IPS-20b (cell line): Measurements from ENCODE around the gene ZSCAN26.
"Not testable (repeated sequence)": the region's sequence is repeated elsewhere in the genome, so short reads cannot be mapped to it uniquely, and the experiment has no call there.

Source experiments
- H3K27ac ChIP-seq: one replicate; pipeline ENCODE4 v1.5.1; 2013; ENCODE audit warnings: low read length
- H3K27me3 ChIP-seq: 2 replicates; pipeline ENCODE4 v1.6.1; 2013; ENCODE audit warnings: mild to moderate bottlenecking, low read length, inconsistent platforms; ENCODE audit not compliant: insufficient read depth
- H3K36me3 ChIP-seq: 2 replicates; pipeline ENCODE4 v1.6.1; 2013; ENCODE audit warnings: low read depth, mild to moderate bottlenecking, inconsistent platforms, low read length, moderate library complexity; ENCODE audit not compliant: insufficient read depth
- H3K4me1 ChIP-seq: 2 replicates; pipeline ENCODE4 v1.6.1; 2013; ENCODE audit warnings: mild to moderate bottlenecking, control low read depth, inconsistent platforms, low read length, moderate library complexity; ENCODE audit not compliant: insufficient read depth
- H3K4me3 ChIP-seq: 2 replicates; pipeline ENCODE4 v1.5.1; 2013; ENCODE audit warnings: mild to moderate bottlenecking, low read length, inconsistent platforms
- H3K9ac ChIP-seq: 2 replicates; pipeline ENCODE4 v1.6.1; 2013; ENCODE audit warnings: low read depth, mild to moderate bottlenecking, inconsistent platforms, low read length, moderate library complexity
- H3K9me3 ChIP-seq: 2 replicates; pipeline ENCODE4 v1.6.1; 2013; ENCODE audit warnings: mild to moderate bottlenecking, low read depth, low read length, inconsistent platforms; ENCODE audit not compliant: insufficient read depth

The ZSCAN26 gene

GRCh38 chr6:28295326-28295725 is 28.4 kb downstream of the ZSCAN26 start:
- Histone ChIP-seq H3K36me3 (peaks cover 27% of the 10 kb centered on the region), H3K9me3 (no peaks in the 10 kb centered on the region), H3K27ac (no peak overlapping the region), H3K4me1 (no peaks in the 10 kb centered on the region), H3K9ac (no peak overlapping the region), H3K27me3 (no peaks in the 10 kb centered on the region), H3K4me3 (no peak overlapping the region)

GRCh38 chr6:28296520-28297060 is 29.6 kb downstream of the ZSCAN26 start:
- Histone ChIP-seq H3K36me3 (peaks cover 34% of the 10 kb centered on the region), H3K27me3 (no peaks in the 10 kb centered on the region), H3K27ac (no peak overlapping the region), H3K9me3 (no peaks in the 10 kb centered on the region), H3K9ac (no peak overlapping the region), H3K4me1 (no peaks in the 10 kb centered on the region), H3K4me3 (no peak overlapping the region)

DNA sequence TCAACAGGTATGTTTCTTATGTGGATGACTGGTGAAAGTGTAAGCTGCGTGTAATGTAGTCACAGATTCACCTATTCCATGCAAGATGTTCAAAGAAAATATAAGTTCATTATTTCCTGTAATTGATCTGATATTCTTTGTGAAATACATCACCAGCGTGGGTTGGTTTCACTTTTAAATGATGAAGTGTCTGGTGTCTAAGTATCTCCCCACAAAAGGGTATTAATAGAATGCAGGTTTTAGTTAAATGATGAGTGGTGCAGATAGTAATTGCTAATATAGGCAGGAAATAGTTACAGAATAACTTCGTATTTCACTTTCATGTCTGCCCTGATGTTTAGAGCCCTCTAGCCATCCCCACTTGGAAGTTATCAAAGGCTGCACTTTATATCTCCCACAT is 36.6 kb downstream of the ZSCAN26 start:
- no peaks in the 10 kb centered on the region for H3K4me1 ChIP-seq

GRCh38 chr6:28306363-28306762 is 39.4 kb downstream of the ZSCAN26 start:
- not testable (repeated sequence) for H3K4me1 ChIP-seq, H3K36me3 ChIP-seq, H3K9me3 ChIP-seq, H3K27me3 ChIP-seq, H3K9ac ChIP-seq, H3K4me3 ChIP-seq, H3K27ac ChIP-seq

More for the DNA sequence above, 36.6 kb downstream of the ZSCAN26 start:
- Histone ChIP-seq H3K27ac (no peak overlapping the region), H3K9me3 (no peaks in the 10 kb centered on the region), H3K4me3 (no peak overlapping the region), H3K27me3 (no peaks in the 10 kb centered on the region), H3K36me3 (peaks cover 17% of the 10 kb centered on the region), H3K9ac (no peak overlapping the region)

DNA sequence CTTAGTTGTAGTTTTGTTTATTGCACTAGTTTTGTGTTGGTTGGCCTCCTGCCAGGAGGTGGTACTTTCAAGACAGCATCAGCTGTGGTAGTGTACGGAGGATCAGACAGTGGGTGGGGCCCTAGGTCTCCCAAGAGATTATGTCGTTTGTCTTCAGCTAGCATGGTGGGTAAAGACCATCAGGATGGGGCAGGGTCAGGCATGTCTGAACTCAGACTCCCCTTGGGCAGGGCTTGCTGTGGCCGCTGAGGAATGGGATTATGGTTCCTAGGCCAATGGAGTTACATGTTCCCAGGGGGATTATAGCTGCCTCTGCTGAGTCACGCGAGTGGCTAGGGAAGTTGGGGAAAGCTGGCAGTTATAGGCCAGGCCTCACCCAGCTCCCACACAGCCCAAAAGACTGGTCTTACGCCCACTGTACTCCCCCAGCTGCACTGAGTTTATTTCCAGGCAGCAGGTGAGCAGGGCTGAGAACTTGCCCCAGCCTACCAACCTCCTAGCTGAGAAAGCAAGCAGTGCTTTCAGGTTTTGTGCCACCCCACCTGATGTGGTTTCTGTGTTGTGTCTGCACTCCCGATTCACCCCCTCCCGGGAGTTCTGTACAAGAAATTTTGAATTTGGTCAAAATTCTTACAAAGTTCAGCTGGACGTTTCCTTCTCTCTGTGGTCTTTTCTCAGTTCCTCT is 44.3 kb downstream of the ZSCAN26 start:
- H3K27ac ChIP-seq = no peak overlapping the region
- no peaks in the 10 kb centered on the region for H3K27me3 ChIP-seq

GRCh38 chr6:28312939-28313338 is 46.0 kb downstream of the ZSCAN26 start:
- Histone ChIP-seq H3K9ac (no peak overlapping the region), H3K9me3 (no peaks in the 10 kb centered on the region), H3K4me1 (0 out of 2 replicates have a peak, but pooled peaks cover 5% of the 10 kb centered on the region), H3K4me3 (no peak overlapping the region), H3K27ac (no peak overlapping the region), H3K27me3 (no peaks in the 10 kb centered on the region), H3K36me3 (no peaks in the 10 kb centered on the region)

More for the DNA sequence above, 44.3 kb downstream of the ZSCAN26 start:
- H3K36me3 ChIP-seq = no peaks in the 10 kb centered on the region
- H3K9me3 ChIP-seq = no peaks in the 10 kb centered on the region
- no peak overlapping the region for H3K4me3 ChIP-seq
- H3K4me1 ChIP-seq = 0 out of 2 replicates have a peak, but pooled peaks cover 5% of the 10 kb centered on the region
- no peak overlapping the region for H3K9ac ChIP-seq

DNA sequence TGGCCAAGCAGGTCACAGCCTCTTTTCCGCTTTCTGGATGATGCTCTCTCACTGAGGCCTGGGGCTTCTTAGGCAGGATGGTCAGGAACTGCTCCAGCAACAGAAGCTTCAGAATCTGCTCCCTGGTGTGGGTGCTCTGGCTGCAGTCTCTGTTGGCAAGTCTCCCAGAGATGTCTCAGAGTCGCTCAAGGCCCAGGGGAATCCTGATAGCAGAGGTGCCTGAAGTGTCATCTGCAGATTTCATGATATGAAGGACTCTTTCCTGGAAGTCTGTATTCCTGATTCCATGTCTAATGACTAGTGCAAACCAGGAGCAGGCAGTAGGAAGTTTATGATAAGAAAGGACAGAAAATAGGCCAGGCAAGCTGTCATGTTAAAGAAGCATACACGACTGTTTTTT is 48.7 kb downstream of the ZSCAN26 start:
- no peaks in the 10 kb centered on the region for H3K27me3 ChIP-seq
- H3K27ac ChIP-seq = no peak overlapping the region
- no peaks in the 10 kb centered on the region for H3K4me1 ChIP-seq
- no peaks in the 10 kb centered on the region for H3K36me3 ChIP-seq
- H3K9me3 ChIP-seq = peaks cover 2% of the 10 kb centered on the region; the same call in 1 of the 2 replicates
- H3K4me3 ChIP-seq = no peak overlapping the region
- no peak overlapping the region for H3K9ac ChIP-seq

- not testable (repeated sequence) for H3K9me3 ChIP-seq, H3K4me1 ChIP-seq
These were observed 50.9 kb downstream of the ZSCAN26 start for GRCh38 chr6:28317866-28318265.

DNA sequence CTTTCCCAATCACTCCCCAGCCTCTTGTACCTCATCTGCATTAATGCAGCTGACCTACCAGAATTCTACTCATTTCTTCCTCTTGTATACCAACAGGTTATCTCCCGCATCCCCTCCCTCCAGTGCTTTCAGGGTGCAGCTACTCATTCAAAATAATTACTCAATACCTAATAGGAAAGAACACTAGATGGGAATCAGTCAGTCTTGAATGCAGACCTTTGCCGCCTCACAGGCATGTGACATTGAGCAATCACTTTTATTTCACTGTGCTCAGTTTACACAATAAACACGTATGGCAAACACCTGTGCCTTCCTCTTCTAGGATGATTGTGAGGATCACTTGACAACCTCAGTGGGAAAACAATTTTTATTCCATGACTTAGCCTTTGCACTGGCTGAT is 55.7 kb downstream of the ZSCAN26 start:
- peaks cover 31% of the 10 kb centered on the region for H3K36me3 ChIP-seq
- no peak overlapping the region for H3K27ac ChIP-seq
- H3K9ac ChIP-seq = no peak overlapping the region
- no peaks in the 10 kb centered on the region for H3K4me1 ChIP-seq
- H3K4me3 ChIP-seq = no peak overlapping the region
- H3K9me3 ChIP-seq = peaks cover 30% of the 10 kb centered on the region
- H3K27me3 ChIP-seq = no peaks in the 10 kb centered on the region

More at GRCh38 chr6:28317866-28318265, 50.9 kb downstream of the ZSCAN26 start:
- not testable (repeated sequence) for H3K4me3 ChIP-seq, H3K9ac ChIP-seq, H3K36me3 ChIP-seq, H3K27me3 ChIP-seq, H3K27ac ChIP-seq

DNA sequence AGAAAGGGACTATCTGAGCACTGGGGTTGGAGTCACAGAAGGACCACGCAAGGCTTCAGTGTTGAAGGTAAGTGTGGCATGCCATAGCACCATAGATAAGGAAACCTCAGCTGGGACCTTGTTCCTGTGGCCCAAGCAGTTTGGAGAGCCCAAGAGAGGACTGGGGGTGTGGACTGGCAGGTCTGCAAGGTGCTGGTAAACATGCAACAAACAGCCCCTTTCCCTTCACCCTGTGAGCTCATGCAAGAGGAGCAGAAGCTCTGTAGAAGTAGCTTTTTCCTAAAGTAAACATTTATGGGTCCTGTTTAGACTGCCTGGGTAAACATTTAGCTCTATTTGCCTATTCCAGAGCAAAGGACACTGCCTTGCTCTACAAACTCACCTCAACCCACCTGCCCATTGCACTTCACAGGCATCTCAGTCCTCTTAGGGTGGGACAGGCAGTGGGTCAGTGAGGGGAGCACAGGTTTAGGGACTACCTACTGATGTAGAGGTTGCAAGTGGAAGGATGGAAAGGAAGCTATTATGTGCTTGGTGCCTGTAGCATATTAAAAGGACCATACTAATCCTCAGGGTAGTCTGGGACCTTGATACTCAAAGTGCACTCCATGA is 57.0 kb downstream of the ZSCAN26 start:
- Histone ChIP-seq H3K4me1 (no peaks in the 10 kb centered on the region), H3K27me3 (no peaks in the 10 kb centered on the region), H3K9ac (no peak overlapping the region), H3K9me3 (peaks cover 34% of the 10 kb centered on the region), H3K27ac (no peak overlapping the region), H3K4me3 (no peak overlapping the region), H3K36me3 (peaks cover 33% of the 10 kb centered on the region)

- Histone ChIP-seq H3K9me3 (peaks cover 36% of the 10 kb centered on the region), H3K36me3 (peaks cover 37% of the 10 kb centered on the region), H3K9ac (no peak overlapping the region)
These were observed 59.5 kb downstream of the ZSCAN26 start for GRCh38 chr6:28326371-28326948.

More at GRCh38 chr6:28326371-28326948, 59.5 kb downstream of the ZSCAN26 start:
- no peaks in the 10 kb centered on the region for H3K4me1 ChIP-seq
- H3K27me3 ChIP-seq = no peaks in the 10 kb centered on the region
- H3K4me3 ChIP-seq = no peak overlapping the region
- no peak overlapping the region for H3K27ac ChIP-seq
